ENCODE data around the gene KIAA1328. TPM values are rescaled to one million over a fixed set of nuclear protein-coding genes. Genes with fewer than 3 reads are reported as not detected.

The KIAA1328 gene
- total and polyA plus RNA-seq, 4 donors = 0.95 to 7.4 (median 2.9) TPM

DNA sequence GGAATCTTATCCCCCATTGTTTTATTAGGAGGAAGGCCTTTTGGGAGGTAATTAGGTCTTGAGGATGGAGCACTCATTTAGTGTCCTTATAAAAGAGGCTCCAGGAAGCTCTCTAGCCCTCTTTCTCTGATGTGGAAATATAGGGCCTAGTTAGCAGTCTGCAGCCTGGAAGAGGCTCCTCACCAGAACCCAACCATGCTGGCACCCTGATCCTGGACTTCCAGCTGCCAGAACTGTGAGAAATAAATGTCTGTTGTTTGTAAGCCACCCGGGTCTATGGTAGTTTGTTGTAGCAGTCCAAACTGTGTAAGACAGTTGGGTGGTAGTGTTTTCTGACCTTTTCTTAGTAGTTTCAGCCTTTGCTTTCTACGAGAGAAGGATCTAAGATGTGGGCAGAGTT, 100.7 kb downstream of the KIAA1328 start:
- Histone ChIP-seq H3K27ac (ENCODE audit: low read depth in 1 of 2, low read length in 2 of 2) (no peak overlapping the region), H3K9me3 (ENCODE audit: control insufficient read depth in 4 of 4, low read length in 3 of 4) (no peaks in the 10 kb centered on the region), H3K27me3 (ENCODE audit: control insufficient read depth in 4 of 4, insufficient read depth in 4 of 4, low read length in 3 of 4) (no peaks in the 10 kb centered on the region), H3K9ac (ENCODE audit: low read depth in 1 of 2, low read length in 2 of 2) (no peak overlapping the region), H3K4me3 (ENCODE audit: low read depth in 1 of 3, low read length in 3 of 3) (no peak overlapping the region), H3K4me1 (ENCODE audit: control insufficient read depth in 4 of 4, insufficient read depth in 4 of 4, low read length in 3 of 4) (no peaks in the 10 kb centered on the region), H3K36me3 (ENCODE audit: control insufficient read depth in 4 of 4, insufficient read depth in 3 of 4, low read depth in 1 of 4, low read length in 3 of 4) (no peaks in the 10 kb centered on the region)
- 96% methylated on average over 2 of the region's 2 CpGs for WGBS
- TF ChIP-seq NR2F2 (IDR thresholded peaks at IDR 0.05) (no peak), EGR1 (IDR thresholded peaks at IDR 0.05; ENCODE audit: low read depth in 2 of 2) (no peak), SP1 (IDR thresholded peaks at IDR 0.05) (no peak), YY1 (IDR thresholded peaks at IDR 0.05) (no peak), FOXA1 (IDR thresholded peaks at IDR 0.05) (no peak), TAF1 (conservative IDR thresholded peaks at IDR 0.05) (no peak), JUND (IDR thresholded peaks at IDR 0.05) (no peak)
- TF ChIP-seq, protein P1, sequence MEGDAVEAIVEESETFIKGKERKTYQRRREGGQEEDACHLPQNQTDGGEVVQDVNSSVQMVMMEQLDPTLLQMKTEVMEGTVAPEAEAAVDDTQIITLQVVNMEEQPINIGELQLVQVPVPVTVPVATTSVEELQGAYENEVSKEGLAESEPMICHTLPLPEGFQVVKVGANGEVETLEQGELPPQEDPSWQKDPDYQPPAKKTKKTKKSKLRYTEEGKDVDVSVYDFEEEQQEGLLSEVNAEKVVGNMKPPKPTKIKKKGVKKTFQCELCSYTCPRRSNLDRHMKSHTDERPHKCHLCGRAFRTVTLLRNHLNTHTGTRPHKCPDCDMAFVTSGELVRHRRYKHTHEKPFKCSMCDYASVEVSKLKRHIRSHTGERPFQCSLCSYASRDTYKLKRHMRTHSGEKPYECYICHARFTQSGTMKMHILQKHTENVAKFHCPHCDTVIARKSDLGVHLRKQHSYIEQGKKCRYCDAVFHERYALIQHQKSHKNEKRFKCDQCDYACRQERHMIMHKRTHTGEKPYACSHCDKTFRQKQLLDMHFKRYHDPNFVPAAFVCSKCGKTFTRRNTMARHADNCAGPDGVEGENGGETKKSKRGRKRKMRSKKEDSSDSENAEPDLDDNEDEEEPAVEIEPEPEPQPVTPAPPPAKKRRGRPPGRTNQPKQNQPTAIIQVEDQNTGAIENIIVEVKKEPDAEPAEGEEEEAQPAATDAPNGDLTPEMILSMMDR (IDR thresholded peaks at IDR 0.05; ENCODE audit: low read depth, low read length, missing input control) = no peak
- TF ChIP-seq, protein P2, sequence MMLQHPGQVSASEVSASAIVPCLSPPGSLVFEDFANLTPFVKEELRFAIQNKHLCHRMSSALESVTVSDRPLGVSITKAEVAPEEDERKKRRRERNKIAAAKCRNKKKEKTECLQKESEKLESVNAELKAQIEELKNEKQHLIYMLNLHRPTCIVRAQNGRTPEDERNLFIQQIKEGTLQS (IDR thresholded peaks at IDR 0.05) = no peak
- TF ChIP-seq, protein P3, sequence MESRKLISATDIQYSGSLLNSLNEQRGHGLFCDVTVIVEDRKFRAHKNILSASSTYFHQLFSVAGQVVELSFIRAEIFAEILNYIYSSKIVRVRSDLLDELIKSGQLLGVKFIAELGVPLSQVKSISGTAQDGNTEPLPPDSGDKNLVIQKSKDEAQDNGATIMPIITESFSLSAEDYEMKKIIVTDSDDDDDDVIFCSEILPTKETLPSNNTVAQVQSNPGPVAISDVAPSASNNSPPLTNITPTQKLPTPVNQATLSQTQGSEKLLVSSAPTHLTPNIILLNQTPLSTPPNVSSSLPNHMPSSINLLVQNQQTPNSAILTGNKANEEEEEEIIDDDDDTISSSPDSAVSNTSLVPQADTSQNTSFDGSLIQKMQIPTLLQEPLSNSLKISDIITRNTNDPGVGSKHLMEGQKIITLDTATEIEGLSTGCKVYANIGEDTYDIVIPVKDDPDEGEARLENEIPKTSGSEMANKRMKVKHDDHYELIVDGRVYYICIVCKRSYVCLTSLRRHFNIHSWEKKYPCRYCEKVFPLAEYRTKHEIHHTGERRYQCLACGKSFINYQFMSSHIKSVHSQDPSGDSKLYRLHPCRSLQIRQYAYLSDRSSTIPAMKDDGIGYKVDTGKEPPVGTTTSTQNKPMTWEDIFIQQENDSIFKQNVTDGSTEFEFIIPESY (IDR thresholded peaks at IDR 0.05) = no peak
- TF ChIP-seq, protein P4, sequence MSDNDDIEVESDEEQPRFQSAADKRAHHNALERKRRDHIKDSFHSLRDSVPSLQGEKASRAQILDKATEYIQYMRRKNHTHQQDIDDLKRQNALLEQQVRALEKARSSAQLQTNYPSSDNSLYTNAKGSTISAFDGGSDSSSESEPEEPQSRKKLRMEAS (IDR thresholded peaks at IDR 0.05) = no peak
- DNase-seq (ENCODE audit: low spot score) = no peak

DNA sequence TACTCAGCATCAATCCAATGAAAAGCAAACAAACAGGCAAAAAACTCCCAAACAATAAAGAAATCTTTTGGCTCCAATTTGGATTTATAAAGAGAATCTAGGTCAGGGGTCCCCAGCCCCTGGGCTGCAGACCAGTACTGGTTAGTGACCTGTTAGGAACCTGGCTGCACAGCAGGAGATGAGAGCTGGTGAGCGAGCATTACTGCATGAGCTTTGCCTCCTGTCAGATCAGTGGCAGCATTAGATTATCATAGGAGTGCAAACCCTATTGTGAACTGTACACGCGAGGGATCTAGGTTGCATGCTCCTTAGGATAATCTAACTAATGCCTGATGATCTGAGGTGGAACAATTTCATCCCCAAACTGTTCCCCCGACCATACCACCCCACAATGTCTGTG, 102.2 kb downstream of the KIAA1328 start:
- Histone ChIP-seq H3K27ac (ENCODE audit: low read depth in 1 of 2, low read length in 2 of 2) (no peak overlapping the region), H3K27me3 (ENCODE audit: control insufficient read depth in 4 of 4, insufficient read depth in 4 of 4, low read length in 3 of 4) (no peaks in the 10 kb centered on the region), H3K36me3 (ENCODE audit: control insufficient read depth in 4 of 4, insufficient read depth in 3 of 4, low read depth in 1 of 4, low read length in 3 of 4) (no peaks in the 10 kb centered on the region), H3K9me3 (ENCODE audit: control insufficient read depth in 4 of 4, low read length in 3 of 4) (no peaks in the 10 kb centered on the region), H3K4me3 (ENCODE audit: low read depth in 1 of 3, low read length in 3 of 3) (no peak overlapping the region), H3K4me1 (ENCODE audit: control insufficient read depth in 4 of 4, insufficient read depth in 4 of 4, low read length in 3 of 4) (no peaks in the 10 kb centered on the region), H3K9ac (ENCODE audit: low read depth in 1 of 2, low read length in 2 of 2) (no peak overlapping the region)
- DNase-seq (ENCODE audit: low spot score) = no peak
- WGBS = 94% methylated on average over 4 of the region's 4 CpGs
- TF ChIP-seq, protein P4 (IDR thresholded peaks at IDR 0.05) = no peak
- TF ChIP-seq SP1 (IDR thresholded peaks at IDR 0.05) = no peak
- TF ChIP-seq, protein P3 (IDR thresholded peaks at IDR 0.05) = no peak
- no peak for TF ChIP-seq EGR1 (IDR thresholded peaks at IDR 0.05; ENCODE audit: low read depth in 2 of 2)
- TF ChIP-seq JUND (IDR thresholded peaks at IDR 0.05) = no peak
- TF ChIP-seq TAF1 (conservative IDR thresholded peaks at IDR 0.05) = no peak
